GM12865 (cell line): ENCODE measurements around the gene ZNF692.

Experiments used
- DNase-seq: peaks from one replicate; pipeline ENCODE4 v3.0.0; 2010; ENCODE audit warnings: low read depth
- H3K4me3 ChIP-seq: 2 replicates; pipeline ENCODE4 v1.5.1; 2011; ENCODE audit warnings: mild to moderate bottlenecking, low read depth, low read length, control low read depth
- TF ChIP-seq, protein P1 (sequence below): IDR thresholded peaks from 2 replicates; pipeline ENCODE4 v1.5.1; 2011; ENCODE audit warnings: low read length, control low read depth, low read depth, inconsistent platforms; ENCODE audit not compliant: insufficient read depth; ENCODE audit errors: missing control alignments

Gene ZNF692

DNA sequence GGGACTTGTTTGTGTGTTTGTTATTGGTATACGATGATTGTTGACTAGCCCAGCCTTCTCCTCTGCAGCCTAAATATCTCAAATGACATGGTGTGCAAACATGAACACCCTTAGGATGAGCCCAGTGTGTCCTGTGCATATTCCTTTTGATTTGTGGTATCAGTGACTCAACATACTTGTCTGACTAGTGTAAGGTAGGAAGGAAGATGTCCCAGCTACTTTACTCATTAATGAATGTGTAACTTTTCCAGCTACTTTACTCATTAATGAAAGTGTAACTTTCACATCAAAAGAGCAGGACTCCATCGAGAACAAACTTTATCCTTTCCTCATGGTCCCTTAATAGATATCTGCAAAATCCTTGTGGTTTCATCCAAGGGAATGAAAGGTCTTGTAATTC lies 2.7 kb upstream of the ZNF692 start:
- no peak for DNase-seq
- TF ChIP-seq, protein P1, sequence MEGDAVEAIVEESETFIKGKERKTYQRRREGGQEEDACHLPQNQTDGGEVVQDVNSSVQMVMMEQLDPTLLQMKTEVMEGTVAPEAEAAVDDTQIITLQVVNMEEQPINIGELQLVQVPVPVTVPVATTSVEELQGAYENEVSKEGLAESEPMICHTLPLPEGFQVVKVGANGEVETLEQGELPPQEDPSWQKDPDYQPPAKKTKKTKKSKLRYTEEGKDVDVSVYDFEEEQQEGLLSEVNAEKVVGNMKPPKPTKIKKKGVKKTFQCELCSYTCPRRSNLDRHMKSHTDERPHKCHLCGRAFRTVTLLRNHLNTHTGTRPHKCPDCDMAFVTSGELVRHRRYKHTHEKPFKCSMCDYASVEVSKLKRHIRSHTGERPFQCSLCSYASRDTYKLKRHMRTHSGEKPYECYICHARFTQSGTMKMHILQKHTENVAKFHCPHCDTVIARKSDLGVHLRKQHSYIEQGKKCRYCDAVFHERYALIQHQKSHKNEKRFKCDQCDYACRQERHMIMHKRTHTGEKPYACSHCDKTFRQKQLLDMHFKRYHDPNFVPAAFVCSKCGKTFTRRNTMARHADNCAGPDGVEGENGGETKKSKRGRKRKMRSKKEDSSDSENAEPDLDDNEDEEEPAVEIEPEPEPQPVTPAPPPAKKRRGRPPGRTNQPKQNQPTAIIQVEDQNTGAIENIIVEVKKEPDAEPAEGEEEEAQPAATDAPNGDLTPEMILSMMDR: no peak
- H3K4me3 ChIP-seq: no peak overlapping the region

DNA sequence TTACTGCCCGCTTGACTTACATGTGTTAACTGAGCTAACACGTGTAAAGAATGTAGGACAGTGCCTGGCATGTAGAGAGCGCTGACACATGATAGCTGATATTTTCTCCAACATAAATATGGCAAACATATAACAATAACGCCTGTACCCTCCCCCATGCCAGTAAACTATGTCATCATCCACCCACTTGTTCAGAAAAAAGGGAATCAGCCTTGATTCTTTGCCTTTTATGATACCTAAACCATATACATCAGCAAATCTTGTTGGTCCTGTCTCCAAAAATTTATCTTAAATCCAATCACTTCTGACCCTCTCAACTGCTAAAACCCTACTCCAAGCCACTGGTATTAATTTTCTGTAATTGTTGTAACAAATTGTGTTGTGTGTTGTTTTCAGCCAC lies 1.1 kb upstream of the ZNF692 start:
- no peak for DNase-seq
- TF ChIP-seq, protein P1: no peak
- H3K4me3 ChIP-seq: no peak overlapping the region; the same call in 1 of the 2 replicates

DNA sequence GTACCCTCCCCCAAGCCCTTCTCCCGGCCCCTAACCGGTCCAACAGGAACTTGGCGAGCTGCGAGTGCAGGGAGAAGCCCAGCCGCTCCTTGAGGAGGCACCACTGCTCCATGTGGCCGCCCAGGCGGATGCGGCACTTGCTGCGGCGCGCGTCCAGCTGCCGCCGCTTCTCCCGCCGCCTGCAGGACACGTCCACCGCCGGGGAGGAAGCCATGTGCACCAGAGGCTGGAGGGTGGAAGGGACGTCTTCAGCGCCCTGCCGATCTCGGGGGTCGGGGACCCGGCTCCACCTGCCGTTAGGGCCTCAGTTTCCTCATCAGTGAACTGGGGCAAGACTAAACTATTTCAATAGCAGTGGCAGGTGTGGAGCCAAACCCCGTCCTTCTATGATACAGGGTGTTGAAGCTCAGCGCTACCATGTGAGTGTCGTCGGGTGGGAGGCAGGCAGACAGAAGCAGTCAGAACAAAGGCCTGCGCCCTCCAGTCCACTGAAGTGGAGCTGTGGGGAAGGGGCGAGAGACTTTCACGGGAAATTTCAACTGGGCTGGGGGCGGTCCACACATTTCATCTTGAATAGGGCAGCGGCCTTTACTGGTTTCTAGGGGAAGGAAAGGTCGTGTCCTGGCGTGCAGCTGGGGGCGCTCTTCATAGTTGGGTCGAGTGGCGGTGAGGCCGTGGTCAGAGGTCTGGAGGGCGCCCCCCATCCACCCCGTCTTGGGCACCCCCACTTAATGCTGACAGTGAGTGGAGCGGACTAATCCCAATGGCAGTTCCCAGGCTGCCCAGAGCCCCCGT lies 592 bp downstream of the ZNF692 start:
- peak overlapping the region; percentile 79 for H3K4me3 ChIP-seq
- TF ChIP-seq, protein P1: peak; percentile 73
- peak; percentile 75 for DNase-seq

DNA sequence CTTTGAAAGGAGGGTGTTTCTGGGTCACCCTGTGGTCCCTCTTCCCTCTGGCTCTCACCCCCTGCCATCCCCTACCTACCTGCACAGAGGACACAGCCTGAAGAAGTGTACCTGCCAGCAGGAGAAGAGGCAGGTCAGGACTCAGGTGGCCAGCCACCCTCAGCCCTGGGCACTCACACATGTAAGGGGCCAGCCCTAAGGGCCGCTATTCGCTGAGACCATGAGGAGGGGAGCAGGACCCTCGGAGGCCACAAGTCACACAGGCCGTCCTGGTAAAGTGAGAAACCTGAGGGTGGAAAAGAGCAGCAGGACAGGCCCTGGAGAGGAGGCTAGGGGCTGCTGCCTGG lies 1.2 kb downstream of the ZNF692 start:
- TF ChIP-seq, protein P1: no peak
- H3K4me3 ChIP-seq: peak overlapping the region; percentile 79
- no peak for DNase-seq

DNA sequence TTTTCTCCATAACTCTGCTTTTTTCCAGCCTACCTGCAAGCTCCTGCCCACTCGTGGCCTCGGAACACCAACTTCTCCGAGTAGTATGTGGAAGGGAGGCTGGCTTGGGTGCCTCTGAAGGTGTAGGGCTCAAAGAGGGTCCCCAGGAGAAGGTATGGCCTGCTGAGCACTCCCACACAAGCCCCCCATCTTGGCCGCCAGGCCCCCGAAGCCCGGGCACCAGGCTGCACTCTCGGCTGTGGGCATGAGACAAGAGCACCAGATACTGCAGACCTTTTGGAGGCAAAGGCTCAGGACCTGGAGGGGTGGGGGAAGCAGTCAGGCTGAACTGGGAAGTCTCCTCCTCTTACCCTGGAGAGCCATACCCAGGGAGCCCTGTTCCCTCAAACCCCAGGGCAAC lies 1.7 kb downstream of the ZNF692 start:
- TF ChIP-seq, protein P1: no peak
- DNase-seq: no peak
- H3K4me3 ChIP-seq: peak overlapping the region; percentile 79

DNA sequence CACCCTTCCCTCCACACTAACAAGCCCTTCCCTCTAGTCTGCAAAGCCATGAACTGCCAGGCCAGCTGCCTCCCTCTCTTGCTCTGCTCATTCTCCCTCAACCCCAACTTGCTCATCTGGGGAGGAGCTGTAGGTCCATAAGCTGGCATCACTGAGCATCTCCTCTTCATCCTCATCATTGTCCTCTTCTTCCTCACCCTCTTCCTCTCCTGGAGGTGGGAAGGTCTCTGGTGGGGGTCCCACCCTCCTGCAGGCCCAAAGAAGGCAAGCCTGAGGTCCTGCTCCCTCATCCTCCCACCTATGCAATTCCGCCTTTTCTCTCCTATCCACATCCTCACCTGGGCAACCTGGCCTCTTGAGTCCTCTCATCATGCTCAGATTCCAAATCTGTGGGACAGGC lies 2.7 kb downstream of the ZNF692 start:
- H3K4me3 ChIP-seq: no peak overlapping the region
- no peak for DNase-seq
- TF ChIP-seq, protein P1: no peak

DNA sequence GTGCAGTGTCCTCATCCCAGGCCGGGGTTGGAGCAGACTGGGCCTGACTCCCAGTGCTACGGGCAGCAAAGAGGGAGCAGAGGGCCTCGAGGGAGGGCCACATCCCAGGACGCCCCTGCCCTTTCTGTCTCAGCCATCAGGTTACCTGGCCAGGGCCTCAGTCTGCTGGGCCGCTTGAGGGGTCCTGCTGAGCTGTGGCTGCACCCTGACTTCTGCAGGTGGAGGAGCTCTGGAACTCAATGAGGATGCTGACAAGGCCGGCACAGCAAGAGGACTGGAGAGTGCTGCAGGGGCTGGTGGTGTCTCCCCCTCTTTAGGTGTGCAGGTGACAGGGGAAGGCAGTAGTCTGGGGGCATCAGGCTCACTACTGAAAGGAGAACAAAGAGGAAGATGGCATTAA lies 3.3 kb downstream of the ZNF692 start:
- no peak overlapping the region for H3K4me3 ChIP-seq
- DNase-seq: no peak
- TF ChIP-seq, protein P1: no peak
